OCI-LY1 (cell line): ENCODE data around the gene ANKRD55.

ENCODE experiments used
- CTCF ChIP-seq: fragments of 200-600 bp; sonication (generic), shearing (Covaris generic); IDR thresholded peaks from 2 replicates; pipeline ENCODE4 v1.5.1; 2017; ENCODE audit warnings: mild to moderate bottlenecking, antibody characterized with exemption, low read length, moderate library complexity, mixed read lengths
- EZH2 ChIP-seq: fragments of 200-600 bp; sonication (generic), shearing (Covaris generic); IDR thresholded peaks from 2 replicates; pipeline ENCODE4 v1.8.0; 2017; ENCODE audit warnings: borderline replicate concordance, mixed run types, mild to moderate bottlenecking, antibody characterized with exemption, low read length, moderate library complexity, mixed read lengths

DNA sequence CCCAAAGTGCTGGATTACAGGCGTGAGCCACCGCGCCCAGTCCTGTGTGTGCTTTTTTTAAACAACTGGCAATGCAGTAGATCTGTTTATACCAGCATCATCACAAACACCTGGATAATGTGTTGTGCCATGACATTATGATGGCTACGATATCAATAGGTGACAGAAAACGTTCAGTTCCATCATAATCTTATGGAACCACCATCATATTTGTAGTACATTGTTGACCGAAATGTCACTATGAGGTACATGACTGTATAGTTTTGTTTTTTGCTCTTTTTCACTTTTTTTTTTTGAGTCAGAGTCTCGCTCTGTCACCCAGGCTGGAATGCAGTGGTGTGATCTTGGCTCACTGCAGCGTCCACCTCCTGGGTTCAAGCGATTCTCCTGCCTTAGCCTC is 24.4 kb downstream of the ANKRD55 start:
- TF ChIP-seq CTCF = no peak
- TF ChIP-seq EZH2 = no peak
